ENCODE measurements around the gene THSD4.

Gene THSD4

GRCh38 chr15:71543413-71543812 lies 428.1 kb downstream of the THSD4 start:
- no peak for DNase-seq (ENCODE audit: low read depth in 2 of 2)

- DNase-seq (ENCODE audit: low read depth in 2 of 2): no peak
Measured at GRCh38 chr15:71545223-71545760, 430.0 kb downstream of the THSD4 start.

- no peak for DNase-seq (ENCODE audit: low read depth in 2 of 2)
Measured at GRCh38 chr15:71545923-71546322, 430.7 kb downstream of the THSD4 start.

- no peak for DNase-seq (ENCODE audit: low read depth in 2 of 2)
Measured at GRCh38 chr15:71547011-71547410, 431.7 kb downstream of the THSD4 start.

- no peak for DNase-seq (ENCODE audit: low read depth in 2 of 2)
Measured at GRCh38 chr15:71548401-71548807, 433.1 kb downstream of the THSD4 start.

- no peak for DNase-seq (ENCODE audit: low read depth in 2 of 2)
Measured at GRCh38 chr15:71549091-71549490, 433.8 kb downstream of the THSD4 start.

DNA sequence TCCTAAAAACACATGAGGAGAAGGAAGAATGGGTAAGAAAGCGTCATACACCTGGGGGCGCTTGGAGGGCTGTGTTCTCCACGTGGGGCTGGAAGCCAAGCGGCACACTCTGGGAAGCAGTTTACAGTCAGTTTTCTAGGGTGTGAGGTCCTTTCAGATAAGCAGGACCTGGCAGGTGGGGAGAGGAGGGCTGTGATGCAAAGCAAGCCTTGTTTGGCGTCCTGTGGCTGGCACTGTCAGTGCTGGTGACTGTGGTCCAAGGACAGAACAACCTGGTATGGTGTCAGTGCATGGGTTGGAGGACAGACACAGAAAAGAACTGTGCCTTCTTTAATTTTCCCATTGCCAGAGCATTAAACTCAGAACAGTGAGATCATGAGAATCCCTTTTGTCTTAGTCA lies 434.4 kb downstream of the THSD4 start:
- DNase-seq (ENCODE audit: low read depth in 2 of 2): no peak

GRCh38 chr15:71551566-71551965 lies 436.3 kb downstream of the THSD4 start:
- no peak for DNase-seq (ENCODE audit: low read depth in 2 of 2)

DNA sequence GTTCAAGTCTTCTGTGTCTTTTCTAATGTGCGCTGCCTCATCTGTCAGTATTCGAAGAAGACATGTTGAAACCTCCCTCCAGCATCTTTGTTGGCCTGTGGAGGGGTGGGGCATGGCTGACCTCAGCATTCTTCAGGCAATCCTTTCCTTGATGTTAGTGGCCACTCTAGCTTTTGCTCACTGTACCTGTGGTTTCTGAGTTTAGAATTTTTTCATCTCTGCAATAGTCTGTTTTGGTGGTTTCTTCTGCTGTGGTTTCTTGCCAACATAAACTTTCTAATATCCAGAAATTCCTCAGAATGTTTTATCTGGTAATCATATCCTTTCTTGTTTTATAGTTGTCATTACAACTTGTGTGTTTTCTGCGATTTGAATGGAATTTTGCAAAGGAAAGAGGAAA lies 443.8 kb downstream of the THSD4 start:
- no peak for DNase-seq (ENCODE audit: low read depth in 2 of 2)

- no peak for DNase-seq (ENCODE audit: low read depth in 2 of 2)
Measured at GRCh38 chr15:71559616-71560015, 444.3 kb downstream of the THSD4 start.

DNA sequence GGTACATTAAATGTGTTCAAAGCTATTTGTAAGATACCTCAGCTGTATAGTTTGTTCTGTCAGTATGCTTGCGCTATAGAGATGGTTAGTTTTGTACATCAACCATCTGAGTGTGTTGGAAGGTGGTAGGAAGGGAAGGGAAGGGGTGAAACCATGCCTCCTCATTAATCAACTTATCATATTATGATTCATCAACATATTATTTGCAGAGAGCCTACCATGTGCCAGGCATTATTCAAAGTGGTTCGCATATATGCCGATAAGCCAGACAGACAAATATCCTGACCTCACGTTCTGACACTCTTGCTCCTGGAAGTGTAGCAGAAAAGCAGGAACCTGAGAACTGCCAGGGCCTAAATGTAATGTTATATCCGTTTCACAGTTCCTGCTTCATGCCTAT lies 447.0 kb downstream of the THSD4 start:
- DNase-seq (ENCODE audit: low read depth in 2 of 2): no peak

GRCh38 chr15:71564217-71564616 lies 448.9 kb downstream of the THSD4 start:
- DNase-seq (ENCODE audit: low read depth in 2 of 2): no peak

GRCh38 chr15:71565006-71565405 lies 449.7 kb downstream of the THSD4 start:
- DNase-seq (ENCODE audit: low read depth in 2 of 2): no peak

- DNase-seq (ENCODE audit: low read depth in 2 of 2): no peak
Measured at GRCh38 chr15:71565631-71566160, 450.4 kb downstream of the THSD4 start.

DNA sequence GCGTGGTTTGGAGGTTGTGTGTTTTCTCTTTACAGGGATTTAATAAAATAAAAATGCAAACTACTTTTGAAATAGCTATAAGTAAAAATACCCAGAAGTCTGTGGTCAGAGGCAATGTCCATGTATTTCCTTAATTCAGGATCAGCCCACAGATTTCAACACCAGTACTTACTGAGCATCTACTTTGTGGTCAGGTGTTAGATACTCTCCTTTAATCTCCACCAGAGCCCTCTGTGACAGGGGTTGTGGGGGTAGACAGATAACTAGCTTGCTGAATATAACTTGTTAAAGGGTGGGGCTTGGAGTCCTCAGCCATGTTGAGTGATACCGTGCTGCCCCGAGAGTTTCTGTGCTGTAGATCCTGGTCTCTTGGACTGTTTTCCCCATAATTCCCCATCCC lies 451.0 kb downstream of the THSD4 start:
- DNase-seq (ENCODE audit: low read depth in 2 of 2): no peak

DNA sequence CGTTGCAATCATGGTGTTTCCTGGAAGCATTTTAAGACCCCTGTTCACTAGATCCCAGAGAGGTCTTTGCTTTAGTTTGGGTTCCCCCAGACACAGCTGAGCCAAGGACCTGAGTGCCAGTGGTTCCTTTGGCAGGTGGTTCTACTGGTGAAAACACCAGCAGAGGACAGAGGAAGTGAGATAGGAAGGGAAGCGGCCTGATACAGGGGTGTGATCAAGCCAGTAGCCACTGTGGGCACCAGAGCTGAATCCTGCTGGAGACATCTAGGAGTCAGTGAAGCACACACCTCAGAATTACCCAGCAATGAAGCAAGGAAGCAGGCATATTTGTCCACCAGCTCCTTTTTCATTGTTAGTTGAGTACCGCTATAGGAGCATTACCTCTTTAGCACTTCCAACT lies 451.9 kb downstream of the THSD4 start:
- DNase-seq (ENCODE audit: low read depth in 2 of 2): no peak

- no peak for DNase-seq (ENCODE audit: low read depth in 2 of 2)
Measured at GRCh38 chr15:71568227-71568626, 453.0 kb downstream of the THSD4 start.

- DNase-seq (ENCODE audit: low read depth in 2 of 2): no peak
Measured at GRCh38 chr15:71570736-71571135, 455.5 kb downstream of the THSD4 start.

DNA sequence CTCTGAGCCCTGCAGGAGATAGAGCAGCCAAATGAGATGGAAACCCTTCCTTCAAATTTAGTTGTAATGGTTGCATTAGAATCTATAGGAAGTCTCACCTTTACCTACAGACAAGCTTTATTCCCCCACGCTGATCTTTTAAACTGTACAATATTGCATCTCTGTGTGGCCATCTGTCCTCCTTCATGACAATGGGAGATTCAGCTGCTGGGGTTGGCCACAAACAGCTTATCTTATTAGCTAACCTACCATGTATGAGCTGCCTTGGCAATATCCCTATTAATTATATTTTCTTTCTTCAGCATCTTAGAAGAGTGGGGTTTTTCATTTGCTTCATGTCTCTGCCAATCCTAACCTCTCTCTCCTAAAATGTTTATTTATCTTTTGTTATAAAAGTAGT lies 456.4 kb downstream of the THSD4 start:
- no peak for DNase-seq (ENCODE audit: low read depth in 2 of 2)

DNA sequence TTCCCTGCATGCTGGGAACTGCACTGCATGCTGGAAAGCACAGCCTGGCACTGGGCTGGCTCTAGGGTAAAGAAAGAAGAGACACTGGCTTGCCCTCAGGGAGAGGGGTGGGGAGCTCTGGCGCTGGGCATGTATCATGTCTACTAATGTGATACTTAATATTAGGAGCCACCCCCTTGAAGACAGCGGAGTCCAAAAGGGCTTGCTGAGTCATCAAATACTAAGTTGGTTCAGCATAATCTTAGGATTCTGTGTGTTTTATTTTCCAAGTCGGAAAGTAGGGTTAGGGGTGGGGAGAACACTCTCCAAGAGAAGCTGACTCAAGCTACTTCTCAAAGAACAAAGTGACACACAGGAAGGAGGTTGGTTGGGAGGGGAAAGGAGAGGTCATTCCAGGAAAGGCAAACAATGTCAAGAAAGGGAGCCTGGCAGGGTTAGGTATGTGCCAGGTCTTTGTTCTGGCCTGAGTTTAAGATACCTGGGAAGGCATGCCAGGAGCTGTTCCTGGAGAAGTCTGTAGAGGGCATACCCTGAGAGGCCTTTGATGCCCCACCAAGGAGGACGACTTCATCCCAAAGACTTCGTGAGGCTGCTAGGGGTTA lies 457.3 kb downstream of the THSD4 start:
- no peak for DNase-seq (ENCODE audit: low read depth in 2 of 2)

DNA sequence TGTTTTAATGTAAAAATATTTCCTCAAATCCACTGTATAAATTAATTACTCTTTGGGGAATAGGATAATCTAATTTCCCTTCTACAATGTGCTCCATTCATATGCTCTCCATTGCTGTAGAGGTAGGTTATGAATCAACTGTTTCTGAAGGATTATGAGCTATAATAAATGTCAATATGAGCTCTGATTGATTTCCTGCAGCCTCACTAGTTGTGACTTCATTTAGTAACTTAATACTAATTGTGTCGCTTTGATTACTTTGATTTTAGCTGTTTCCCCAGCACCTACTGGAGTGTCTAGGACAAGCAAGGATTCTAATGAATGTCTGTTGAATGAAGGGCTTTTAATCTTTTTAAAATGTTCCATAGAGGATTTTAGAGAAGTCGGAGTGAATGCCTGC lies 458.3 kb downstream of the THSD4 start:
- no peak for DNase-seq (ENCODE audit: low read depth in 2 of 2)

GRCh38 chr15:71575474-71576045 lies 460.3 kb downstream of the THSD4 start:
- DNase-seq (ENCODE audit: low read depth in 2 of 2): no peak

GRCh38 chr15:71577071-71577470 lies 461.8 kb downstream of the THSD4 start:
- DNase-seq (ENCODE audit: low read depth in 2 of 2): no peak
